H1 (cell line): ENCODE results near the gene PEPD.

Experiments used
- CTCF ChIP-seq, 3 experiments: IDR thresholded peaks; 1 replicate in 2 of 3; 2 replicates in 1 of 3; pipeline versions ENCODE4 v1.5.1 to v1.6.1; 2011; ENCODE audit warnings: low read length in 3 of 3, mild to moderate bottlenecking in 3 of 3, inconsistent platforms in 2 of 3, low read depth in 1 of 3, moderate library complexity in 1 of 3; ENCODE audit not compliant: insufficient read depth in 1 of 3; ENCODE audit errors: control extremely low read depth in 1 of 3
- PHF8 ChIP-seq: fragments of 200-600 bp; sonication (generic); conservative IDR thresholded peaks from 2 replicates; pipeline ENCODE4 v1.7.1; 2012; ENCODE audit warnings: low read depth, mild to moderate bottlenecking, inconsistent platforms, low read length, moderate library complexity

GRCh38 chr19:33388231-33388724 lies 133.3 kb downstream of the PEPD start:
- TF ChIP-seq PHF8 (no peak), CTCF (IDR thresholded peaks at IDR 0.05; ENCODE audit: control extremely low read depth in 1 of 3, insufficient read depth in 1 of 3, low read depth in 1 of 3, low read length in 3 of 3) (no peak)
